Endothelial cell (in vitro differentiated cells): ENCODE measurements around the gene FGGY. TPM values are rescaled to one million over a fixed set of nuclear protein-coding genes. Genes with fewer than 3 reads are reported as not detected.

Experiments
- DNase-seq: peaks from one replicate; pipeline ENCODE4 v3.0.0; 2021; ENCODE audit warnings: low spot score
- H3K27ac Mint-ChIP-seq: one replicate; pipeline ENCODE4 v1.8.0; 2021; ENCODE audit warnings: mixed read lengths, inconsistent platforms; ENCODE audit not compliant: unreplicated experiment
- H3K27me3 Mint-ChIP-seq: one replicate; pipeline ENCODE4 v1.8.0; 2021; ENCODE audit warnings: mild to moderate bottlenecking, moderate library complexity, mixed read lengths, inconsistent platforms; ENCODE audit not compliant: unreplicated experiment
- H3K36me3 Mint-ChIP-seq: one replicate; pipeline ENCODE4 v1.8.0; 2021; ENCODE audit warnings: mild to moderate bottlenecking, low read depth, mixed read lengths, inconsistent platforms; ENCODE audit not compliant: unreplicated experiment
- H3K4me1 Mint-ChIP-seq: one replicate; pipeline ENCODE4 v1.8.0; 2021; ENCODE audit warnings: mild to moderate bottlenecking, mixed read lengths, inconsistent platforms; ENCODE audit not compliant: unreplicated experiment
- H3K4me3 Mint-ChIP-seq: one replicate; pipeline ENCODE4 v1.8.0; 2021; ENCODE audit warnings: mild to moderate bottlenecking, mixed read lengths, inconsistent platforms; ENCODE audit not compliant: unreplicated experiment
- H3K9me3 Mint-ChIP-seq: one replicate; pipeline ENCODE4 v1.8.0; 2021; ENCODE audit warnings: mixed read lengths, inconsistent platforms; ENCODE audit not compliant: unreplicated experiment
- CTCF ChIP-seq: fragments of 200-600 bp; sonication (generic); IDR thresholded peaks from one replicate; pipeline ENCODE4 v1.5.0; 2021; ENCODE audit warnings: antibody characterized with exemption; ENCODE audit not compliant: unreplicated experiment
- total RNA-seq: library from RNA; stranded (reverse); fragmentation: NEBNext Ultra II Directional; extraction: Animal tissue kit (Norgen Biotek cat#: 25700); gene quantifications from one replicate; pipeline ENCODE4 v1.2.1, GENCODE V29; 2021; ENCODE audit not compliant: unreplicated experiment

Gene FGGY
- total RNA-seq, 1 donor from 2014 or later, result 41.2 TPM

GRCh38 chr1:59506952-59507351, 210.1 kb downstream of the FGGY start:
- no peak for TF ChIP-seq CTCF
- H3K27me3 Mint-ChIP-seq, result no peaks in the 10 kb centered on the region
- H3K36me3 Mint-ChIP-seq, result peaks cover 5% of the 10 kb centered on the region
- H3K9me3 Mint-ChIP-seq, result no peaks in the 10 kb centered on the region
- peaks cover 8% of the 10 kb centered on the region for H3K4me1 Mint-ChIP-seq
- DNase-seq, result no peak
- no peak overlapping the region for H3K27ac Mint-ChIP-seq
- H3K4me3 Mint-ChIP-seq, result no peak overlapping the region

- peaks cover 8% of the 10 kb centered on the region for H3K4me1 Mint-ChIP-seq
Observed at GRCh38 chr1:59509341-59509875, 212.5 kb downstream of the FGGY start.

GRCh38 chr1:59510249-59510648, 213.4 kb downstream of the FGGY start:
- Mint-ChIP-seq H3K27ac (no peak overlapping the region), H3K4me3 (no peak overlapping the region), H3K27me3 (no peaks in the 10 kb centered on the region), H3K36me3 (peaks cover 2% of the 10 kb centered on the region), H3K4me1 (peaks cover 8% of the 10 kb centered on the region), H3K9me3 (no peaks in the 10 kb centered on the region)
- no peak for DNase-seq
- TF ChIP-seq CTCF, result no peak

More at GRCh38 chr1:59509341-59509875, 212.5 kb downstream of the FGGY start:
- Mint-ChIP-seq H3K9me3 (no peaks in the 10 kb centered on the region), H3K27ac (no peak overlapping the region), H3K4me3 (no peak overlapping the region), H3K36me3 (no peaks in the 10 kb centered on the region), H3K27me3 (no peaks in the 10 kb centered on the region)
- DNase-seq, result no peak
- no peak for TF ChIP-seq CTCF

GRCh38 chr1:59511476-59512465, 214.9 kb downstream of the FGGY start:
- Mint-ChIP-seq H3K4me1 (peaks cover 8% of the 10 kb centered on the region), H3K36me3 (peaks cover 7% of the 10 kb centered on the region), H3K9me3 (no peaks in the 10 kb centered on the region), H3K27me3 (no peaks in the 10 kb centered on the region), H3K27ac (no peak overlapping the region), H3K4me3 (no peak overlapping the region)
- no peak for TF ChIP-seq CTCF
- no peak for DNase-seq

- TF ChIP-seq CTCF, result no peak
- peaks cover 8% of the 10 kb centered on the region for H3K4me1 Mint-ChIP-seq
- H3K36me3 Mint-ChIP-seq, result peaks cover 10% of the 10 kb centered on the region
- no peaks in the 10 kb centered on the region for H3K27me3 Mint-ChIP-seq
- no peak overlapping the region for H3K27ac Mint-ChIP-seq
- no peak overlapping the region for H3K4me3 Mint-ChIP-seq
- H3K9me3 Mint-ChIP-seq, result no peaks in the 10 kb centered on the region
- no peak for DNase-seq
Observed at GRCh38 chr1:59512702-59513101, 215.8 kb downstream of the FGGY start.
